H9 (cell line): ENCODE data around the gene DPY19L3. TPM values are rescaled to one million over a fixed set of nuclear protein-coding genes. Genes with fewer than 3 reads are reported as not detected.

Experiments
- DNase-seq: peaks from one replicate; pipeline ENCODE4 v3.0.0-alpha.2; 2017
- H2AFZ ChIP-seq: one replicate; pipeline ENCODE4 v1.6.1; 2013; ENCODE audit warnings: mild to moderate bottlenecking, low read length, control low read depth, moderate library complexity
- H2AK5ac ChIP-seq: 2 replicates; pipeline ENCODE4 v1.6.1; 2013; ENCODE audit warnings: low read length, control low read depth, mixed read lengths; ENCODE audit not compliant: insufficient read length
- H2BK120ac ChIP-seq: one replicate; pipeline ENCODE4 v1.6.1; 2013; ENCODE audit warnings: low read depth, mild to moderate bottlenecking, low read length, control low read depth, inconsistent platforms; ENCODE audit not compliant: poor library complexity, severe bottlenecking
- H2BK12ac ChIP-seq: 2 replicates; pipeline ENCODE4 v1.6.1; 2013; ENCODE audit warnings: low read length, control low read depth, mixed read lengths, low read depth; ENCODE audit not compliant: insufficient read length
- H2BK15ac ChIP-seq: 2 replicates; pipeline ENCODE4 v1.6.1; 2013; ENCODE audit warnings: low read depth, low read length, control low read depth
- H2BK20ac ChIP-seq: one replicate; pipeline ENCODE4 v1.6.1; 2013; ENCODE audit warnings: low read depth, mild to moderate bottlenecking, low read length, control low read depth, inconsistent platforms; ENCODE audit not compliant: poor library complexity, severe bottlenecking
- H2BK5ac ChIP-seq: 2 replicates; pipeline ENCODE4 v1.6.1; 2013; ENCODE audit warnings: low read length, control low read depth, mixed read lengths; ENCODE audit not compliant: insufficient read length
- H3K14ac ChIP-seq: 2 replicates; pipeline ENCODE4 v1.6.1; 2013; ENCODE audit warnings: low read length, control low read depth; ENCODE audit not compliant: insufficient read depth
- H3K18ac ChIP-seq: 2 replicates; pipeline ENCODE4 v1.6.1; 2013; ENCODE audit warnings: low read depth, mild to moderate bottlenecking, mixed read lengths, low read length, control low read depth; ENCODE audit not compliant: insufficient read length
- H3K23ac ChIP-seq: 2 replicates; pipeline ENCODE4 v1.6.1; 2013; ENCODE audit warnings: low read length, control low read depth, mixed read lengths, low read depth; ENCODE audit not compliant: insufficient read length
- H3K23me2 ChIP-seq: 2 replicates; pipeline ENCODE4 v1.6.1; 2013; ENCODE audit warnings: low read depth, mild to moderate bottlenecking, mixed read lengths, low read length, control low read depth; ENCODE audit not compliant: insufficient read length, poor library complexity, severe bottlenecking
- H3K27ac ChIP-seq: 2 replicates; pipeline ENCODE4 v1.5.1; 2013; ENCODE audit warnings: low read length, control low read depth, mixed read lengths, low read depth; ENCODE audit not compliant: insufficient read length
- H3K27me3 ChIP-seq: 2 replicates; pipeline ENCODE4 v1.6.1; 2013; ENCODE audit warnings: low read length, control low read depth, inconsistent platforms; ENCODE audit not compliant: insufficient read depth
- H3K4ac ChIP-seq: 2 replicates; pipeline ENCODE4 v1.6.1; 2013; ENCODE audit warnings: low read depth, mild to moderate bottlenecking, control low read depth, inconsistent platforms, low read length, moderate library complexity
- H3K4me1 ChIP-seq: 2 replicates; pipeline ENCODE4 v1.6.1; 2013; ENCODE audit warnings: low read length, control low read depth, inconsistent platforms; ENCODE audit not compliant: insufficient read depth
- H3K4me2 ChIP-seq: 2 replicates; pipeline ENCODE4 v1.6.1; 2013; ENCODE audit warnings: low read length, control low read depth, mixed read lengths; ENCODE audit not compliant: insufficient read length, insufficient read depth
- H3K56ac ChIP-seq: 2 replicates; pipeline ENCODE4 v1.6.1; 2013; ENCODE audit warnings: low read depth, mild to moderate bottlenecking, mixed read lengths, low read length, control low read depth; ENCODE audit not compliant: insufficient read length
- H3K79me1 ChIP-seq: 2 replicates; pipeline ENCODE4 v1.6.1; 2013; ENCODE audit warnings: low read depth, mild to moderate bottlenecking, moderate library complexity, low read length, control low read depth, inconsistent platforms; ENCODE audit not compliant: insufficient read depth, poor library complexity, severe bottlenecking
- H3K79me2 ChIP-seq: 2 replicates; pipeline ENCODE4 v1.6.1; 2013; ENCODE audit warnings: low read length, control low read depth, inconsistent platforms; ENCODE audit not compliant: insufficient read depth
- H3K9ac ChIP-seq: 2 replicates; pipeline ENCODE4 v1.6.1; 2013; ENCODE audit warnings: low read length, control low read depth, mixed read lengths; ENCODE audit not compliant: insufficient read length; ENCODE audit errors: extremely low read depth
- H3K9me3 ChIP-seq: one replicate; pipeline ENCODE4 v1.6.1; 2013; ENCODE audit warnings: low read depth, low read length, inconsistent platforms; ENCODE audit not compliant: control insufficient read depth
- H3T11ph ChIP-seq: one replicate; pipeline ENCODE4 v1.6.1; 2013; ENCODE audit warnings: mild to moderate bottlenecking, low read length, control low read depth, inconsistent platforms
- H4K20me1 ChIP-seq: one replicate; pipeline ENCODE4 v1.6.1; 2013; ENCODE audit not compliant: control insufficient read depth, insufficient read length, insufficient read depth
- H4K5ac ChIP-seq: 2 replicates; pipeline ENCODE4 v1.6.1; 2013; ENCODE audit warnings: low read depth, mild to moderate bottlenecking, mixed read lengths, low read length, control low read depth; ENCODE audit not compliant: insufficient read length
- H4K8ac ChIP-seq: replicated peaks from 2 replicates; pipeline ENCODE4 v1.6.1; 2013; ENCODE audit warnings: low read length, control low read depth, mixed read lengths, low read depth; ENCODE audit not compliant: insufficient read length
- H4K91ac ChIP-seq: 2 replicates; pipeline ENCODE4 v1.6.1; 2013; ENCODE audit warnings: low read depth, mild to moderate bottlenecking, moderate library complexity, mixed read lengths, low read length, control low read depth; ENCODE audit not compliant: insufficient read length
- H3K27ac Mint-ChIP-seq, 3 experiments: 2 replicates in 2 of 3; 3 replicates in 1 of 3; pipeline ENCODE4 v1.8.0; 2020 to 2021; ENCODE audit warnings: mixed read lengths in 3 of 3, mild to moderate bottlenecking in 1 of 3, moderate library complexity in 1 of 3
- H3K27me3 Mint-ChIP-seq: 2 replicates; pipeline ENCODE4 v1.8.0; 2021; ENCODE audit warnings: low read depth, mild to moderate bottlenecking, moderate library complexity, mixed read lengths
- H3K36me3 Mint-ChIP-seq, 3 experiments: 2 replicates in 2 of 3; 3 replicates in 1 of 3; pipeline ENCODE4 v1.8.0; 2020 to 2021; ENCODE audit warnings: low read depth in 3 of 3, mixed read lengths in 3 of 3; ENCODE audit not compliant: insufficient read depth in 1 of 3
- H3K4me1 Mint-ChIP-seq, 2 experiments: 2 replicates each; pipeline ENCODE4 v1.8.0; 2020; ENCODE audit warnings: mixed read lengths in 2 of 2
- H3K4me3 Mint-ChIP-seq, 2 experiments: 2 replicates in 1 of 2; 3 replicates in 1 of 2; pipeline ENCODE4 v1.8.0; 2020 to 2021; ENCODE audit warnings: mild to moderate bottlenecking in 2 of 2, mixed read lengths in 2 of 2, moderate library complexity in 1 of 2
- H3K9me3 Mint-ChIP-seq, 2 experiments: 2 replicates in 1 of 2; 3 replicates in 1 of 2; pipeline ENCODE4 v1.8.0; 2020; ENCODE audit warnings: mild to moderate bottlenecking in 2 of 2, mixed read lengths in 2 of 2, moderate library complexity in 1 of 2
- CTCF ChIP-seq: fragments of 200-600 bp; sonication (generic); conservative IDR thresholded peaks from 3 replicates; pipeline ENCODE4 v1.8.0; 2021; ENCODE audit warnings: antibody characterized with exemption, mild to moderate bottlenecking
- WGBS: extraction: QIAGEN DNeasy Blood & Tissue Kit; methylation state at CpG from one replicate; pipeline ENCODE4 v1.1.7; 2013; ENCODE audit warnings: missing lambda C conversion rate, low lambda C conversion rate, mixed read lengths; ENCODE audit not compliant: insufficient read length; ENCODE audit errors: extremely low coverage; 5-methylcytosine and 5-hydroxymethylcytosine counted together
- total RNA-seq: library from RNA; stranded (reverse); gene quantifications from 2 replicates; pipeline ENCODE4 v1.2.1, GENCODE V29; 2021

The DPY19L3 gene
- total RNA-seq, 1 experiment from 2014 or later, result 54.5 TPM

GRCh38 chr19:32388393-32388855 lies 17.1 kb upstream of the DPY19L3 start:
- Mint-ChIP-seq H3K9me3 (no peaks in the 10 kb centered on the region), H3K4me1 (peaks cover 0 to 5% of the 10 kb centered on the region in 2 experiments; a peak in 2 of 4 replicates), H3K27me3 (no peaks in the 10 kb centered on the region), H3K4me3 (no peak overlapping the region), H3K36me3 (peaks cover 0 to 5% (median 0%) of the 10 kb centered on the region in 3 experiments; a peak in 2 of 7 replicates), H3K27ac (no peak overlapping the region)
- no peak overlapping the region for H2BK20ac ChIP-seq
- no peak for DNase-seq
- H2AFZ ChIP-seq, result no peak overlapping the region
- no peak overlapping the region for H3K18ac ChIP-seq
- no peak for TF ChIP-seq CTCF
- H2BK5ac ChIP-seq, result no peak overlapping the region
- H4K8ac ChIP-seq, result no peak overlapping the region
- no peak overlapping the region for H3K4ac ChIP-seq
- H3K79me2 ChIP-seq, result no peaks in the 10 kb centered on the region
- no peak overlapping the region for H4K5ac ChIP-seq
- no peak overlapping the region for H2BK12ac ChIP-seq
- H3K23me2 ChIP-seq, result no peaks in the 10 kb centered on the region
- no peak overlapping the region for H4K91ac ChIP-seq
- H3K9me3 ChIP-seq, result no peaks in the 10 kb centered on the region
- no peak overlapping the region for H2AK5ac ChIP-seq
- no peak overlapping the region for H3K23ac ChIP-seq
- H2BK120ac ChIP-seq, result no peak overlapping the region
- H3K27me3 ChIP-seq, result no peaks in the 10 kb centered on the region
- no peak overlapping the region for H2BK15ac ChIP-seq
- no peak overlapping the region for H3K4me2 ChIP-seq
- H3K14ac ChIP-seq, result no peak overlapping the region
- H3K79me1 ChIP-seq, result no peaks in the 10 kb centered on the region
- no peaks in the 10 kb centered on the region for H4K20me1 ChIP-seq
- no CpG with 5 or more reads among the region's 3 CpGs for WGBS
- H3K4me1 ChIP-seq, result no peaks in the 10 kb centered on the region; the same call in 1 of the 2 replicates
- H3K27ac ChIP-seq, result no peak overlapping the region
- no peak overlapping the region for H3K56ac ChIP-seq
- H3K9ac ChIP-seq, result no peak overlapping the region
- H3T11ph ChIP-seq, result no peak overlapping the region
